NCI-H2227 (cell line): ENCODE measurements around the gene ATF4.

ENCODE experiments used
- DNase-seq: peaks from one replicate; lab custom pipeline; 2025; ENCODE audit not compliant: unreplicated experiment; lab: John Stamatoyannopoulos, UW

Gene ATF4, protein sequence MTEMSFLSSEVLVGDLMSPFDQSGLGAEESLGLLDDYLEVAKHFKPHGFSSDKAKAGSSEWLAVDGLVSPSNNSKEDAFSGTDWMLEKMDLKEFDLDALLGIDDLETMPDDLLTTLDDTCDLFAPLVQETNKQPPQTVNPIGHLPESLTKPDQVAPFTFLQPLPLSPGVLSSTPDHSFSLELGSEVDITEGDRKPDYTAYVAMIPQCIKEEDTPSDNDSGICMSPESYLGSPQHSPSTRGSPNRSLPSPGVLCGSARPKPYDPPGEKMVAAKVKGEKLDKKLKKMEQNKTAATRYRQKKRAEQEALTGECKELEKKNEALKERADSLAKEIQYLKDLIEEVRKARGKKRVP

DNA sequence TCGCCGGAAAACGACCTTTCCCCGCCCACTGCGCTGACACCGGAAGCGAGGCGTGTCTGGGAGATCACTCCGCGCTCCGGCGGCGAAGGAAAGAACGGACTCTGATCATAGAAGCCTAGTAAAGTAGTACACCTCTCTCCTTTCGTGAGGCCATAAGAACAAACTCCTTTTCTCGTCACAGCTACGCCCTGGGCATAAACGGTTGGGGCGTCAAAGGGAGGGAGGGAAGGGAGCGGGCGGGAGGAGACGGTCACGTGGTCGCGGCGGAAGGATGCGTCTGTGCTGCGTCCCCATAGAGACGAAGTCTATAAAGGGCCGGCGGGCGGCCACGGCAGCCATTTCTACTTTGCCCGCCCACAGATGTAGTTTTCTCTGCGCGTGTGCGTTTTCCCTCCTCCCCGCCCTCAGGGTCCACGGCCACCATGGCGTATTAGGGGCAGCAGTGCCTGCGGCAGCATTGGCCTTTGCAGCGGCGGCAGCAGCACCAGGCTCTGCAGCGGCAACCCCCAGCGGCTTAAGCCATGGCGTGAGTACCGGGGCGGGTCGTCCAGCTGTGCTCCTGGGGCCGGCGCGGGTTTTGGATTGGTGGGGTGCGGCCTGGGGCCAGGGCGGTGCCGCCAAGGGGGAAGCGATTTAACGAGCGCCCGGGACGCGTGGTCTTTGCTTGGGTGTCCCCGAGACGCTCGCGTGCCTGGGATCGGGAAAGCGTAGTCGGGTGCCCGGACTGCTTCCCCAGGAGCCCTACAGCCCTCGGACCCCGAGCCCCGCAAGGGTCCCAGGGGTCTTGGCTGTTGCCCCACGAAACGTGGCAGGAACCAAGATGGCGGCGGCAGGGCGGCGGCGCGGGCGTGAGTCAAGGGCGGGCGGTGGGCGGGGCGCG, at the start of gene ATF4:
TSS of gene ATF4 (plus strand) at position 337 of the 880 bp plus-strand sequence. CDS start 884 bp downstream, outside the sequence.
- DNase-seq, result peak; percentile 94

DNA sequence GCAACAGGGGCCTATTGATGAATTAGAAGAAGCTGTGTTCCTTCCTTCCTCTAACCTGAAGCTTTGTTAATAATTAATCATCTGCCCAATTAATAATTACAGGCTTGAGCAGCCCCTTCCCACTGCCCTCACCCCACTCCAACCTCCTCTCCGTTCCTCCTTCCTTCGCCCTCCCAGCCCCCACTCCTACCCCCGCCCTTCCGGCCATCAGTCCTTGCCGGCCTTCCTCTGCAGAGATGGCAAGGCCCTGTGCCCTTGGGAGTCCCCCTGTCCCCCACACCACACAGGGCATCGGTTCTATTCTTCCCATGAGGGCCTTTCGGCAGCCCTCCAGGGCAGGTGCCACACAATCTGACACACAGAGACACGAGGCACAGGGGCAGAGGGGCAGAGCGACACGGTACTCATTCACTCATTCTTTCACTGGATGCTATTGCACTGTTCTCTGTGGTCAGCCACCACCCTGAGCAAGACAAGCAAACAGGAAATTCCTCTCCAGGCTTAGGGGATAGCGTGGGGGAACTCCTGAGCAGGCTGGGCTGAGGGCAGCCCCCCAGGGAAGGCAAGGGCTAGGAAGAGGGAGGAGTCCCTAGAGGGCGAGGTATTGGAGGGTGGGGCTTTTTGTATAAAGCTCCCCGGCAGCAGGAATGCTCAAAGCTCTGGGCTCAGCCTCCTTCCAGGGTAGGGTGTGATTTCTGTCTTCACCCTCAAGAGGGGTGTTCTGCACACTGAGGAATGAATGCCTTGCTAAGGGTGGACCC, 48.8 kb upstream of the ATF4 start:
- no peak for DNase-seq

DNA sequence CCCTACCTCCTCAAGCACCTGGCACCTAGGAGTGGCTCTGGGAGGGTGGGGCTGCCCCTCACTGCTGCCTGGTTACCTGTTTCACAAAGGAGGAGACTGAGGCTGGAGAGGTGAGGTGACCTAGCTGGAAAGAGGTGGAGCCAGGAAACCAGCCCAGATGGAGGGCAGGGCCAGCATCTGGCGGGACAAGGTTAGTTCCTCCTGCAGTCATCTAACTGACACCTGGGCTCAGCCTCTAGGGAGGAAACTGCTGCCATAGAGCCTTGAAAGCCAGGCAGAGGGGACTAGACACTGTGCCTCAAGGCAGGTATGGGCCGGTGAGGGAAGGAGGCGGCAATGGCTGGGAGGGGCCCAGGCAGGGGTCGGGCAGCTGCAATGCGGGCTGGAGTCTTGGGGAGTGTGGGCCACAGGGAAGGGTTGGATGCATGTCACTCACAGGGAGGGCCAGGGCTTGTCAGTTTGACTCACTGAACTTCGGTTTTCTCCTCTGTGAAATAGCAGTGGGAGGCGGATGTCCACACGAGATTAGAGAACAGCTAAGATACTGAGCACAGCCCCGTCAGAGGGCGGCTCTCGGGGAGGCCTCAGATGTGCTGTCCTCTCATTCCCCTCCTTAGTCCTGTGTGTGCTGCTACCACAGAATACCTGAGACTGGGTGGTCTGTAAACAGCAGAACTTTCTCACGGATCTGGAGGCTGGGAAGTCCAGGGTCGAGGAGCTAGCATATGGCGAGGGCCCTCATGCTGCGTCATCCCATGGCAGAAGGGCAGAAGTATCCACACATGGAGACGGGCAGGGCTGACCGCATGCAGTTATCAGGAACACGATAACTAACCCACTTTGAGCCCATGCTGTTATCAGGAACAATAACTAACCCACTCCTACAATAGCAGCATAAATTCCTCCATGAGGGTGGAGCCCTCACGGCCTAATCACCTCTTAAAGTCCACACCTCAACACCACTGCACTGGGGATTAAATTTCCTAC, 47.5 kb upstream of the ATF4 start:
- no peak for DNase-seq

DNA sequence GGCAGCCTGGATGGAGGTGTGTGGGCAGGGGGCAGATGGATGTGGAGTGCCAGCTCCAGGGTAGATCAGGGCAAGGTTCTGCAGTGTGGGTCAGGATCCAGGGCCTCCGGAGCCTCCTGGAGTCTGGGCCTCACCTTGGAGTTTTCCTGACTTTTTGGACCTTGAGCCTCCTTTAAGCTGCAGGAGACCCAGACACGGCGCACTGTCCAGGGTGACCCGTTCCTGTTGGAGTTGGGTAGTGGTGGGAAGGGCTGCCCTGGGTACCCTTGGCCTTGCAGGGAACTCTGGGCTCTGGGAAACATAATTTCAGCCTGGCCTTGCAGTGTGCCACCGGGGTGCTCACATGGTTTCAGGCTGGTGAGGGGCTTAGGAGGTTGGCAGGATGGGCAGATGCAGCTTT, 46.5 kb upstream of the ATF4 start:
- DNase-seq, result no peak

DNA sequence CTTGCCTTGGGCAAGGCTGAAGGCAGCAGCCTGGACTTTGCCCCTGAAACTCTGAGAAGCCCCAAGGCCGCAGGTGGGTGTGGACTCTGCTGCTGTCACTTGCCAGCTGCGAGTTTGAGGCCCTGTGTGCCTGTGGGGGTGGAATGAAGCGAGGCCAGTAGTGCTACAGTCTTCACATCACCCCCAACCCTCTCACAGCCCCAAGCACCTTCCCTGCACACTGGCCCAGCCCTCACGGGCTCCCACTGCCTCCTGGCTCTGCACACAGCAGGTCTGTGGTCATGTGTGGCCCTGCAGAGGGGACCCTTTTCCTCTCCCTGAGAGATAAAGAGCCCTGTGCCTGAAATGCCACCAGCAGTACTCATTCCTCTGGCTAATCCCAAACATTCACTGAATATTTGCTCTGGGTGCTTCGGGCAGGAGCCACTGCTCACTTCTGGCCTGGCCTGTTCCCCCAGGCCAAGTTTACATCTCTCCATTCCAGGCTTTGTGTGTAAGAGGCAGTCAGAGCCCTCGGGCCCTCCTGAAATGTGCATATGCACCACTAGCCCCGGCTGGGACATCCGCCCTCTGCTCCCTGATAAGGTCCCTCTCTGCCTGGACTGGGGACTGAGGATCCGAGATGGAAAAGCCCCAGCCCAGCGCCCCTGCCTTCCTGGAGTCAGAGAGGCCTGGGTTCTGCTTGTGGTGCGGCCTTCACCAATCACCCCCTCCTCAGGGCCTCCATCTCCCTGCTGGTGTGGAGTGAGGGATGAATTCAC, 45.8 kb upstream of the ATF4 start:
- DNase-seq, result no peak

DNA sequence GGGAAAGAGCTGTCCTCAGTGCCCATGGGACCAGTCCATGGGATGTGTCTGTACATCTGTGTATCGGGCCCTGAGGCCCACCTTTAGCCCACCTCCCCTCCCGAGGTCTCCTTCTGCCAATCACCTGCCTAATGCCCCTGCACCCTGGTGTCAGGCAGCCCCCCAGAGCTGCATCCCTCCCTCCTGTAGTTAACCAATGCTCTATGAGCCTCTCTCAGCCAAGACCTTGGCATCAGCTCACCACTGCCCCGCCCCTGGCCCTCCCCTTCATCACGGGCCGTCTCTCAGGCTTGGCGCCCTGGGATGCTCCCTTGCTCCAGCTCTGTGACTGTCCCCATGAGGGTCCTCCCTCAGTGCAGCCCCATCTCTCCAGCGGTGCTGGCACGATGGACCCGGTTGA, 45.0 kb upstream of the ATF4 start:
- no peak for DNase-seq

DNA sequence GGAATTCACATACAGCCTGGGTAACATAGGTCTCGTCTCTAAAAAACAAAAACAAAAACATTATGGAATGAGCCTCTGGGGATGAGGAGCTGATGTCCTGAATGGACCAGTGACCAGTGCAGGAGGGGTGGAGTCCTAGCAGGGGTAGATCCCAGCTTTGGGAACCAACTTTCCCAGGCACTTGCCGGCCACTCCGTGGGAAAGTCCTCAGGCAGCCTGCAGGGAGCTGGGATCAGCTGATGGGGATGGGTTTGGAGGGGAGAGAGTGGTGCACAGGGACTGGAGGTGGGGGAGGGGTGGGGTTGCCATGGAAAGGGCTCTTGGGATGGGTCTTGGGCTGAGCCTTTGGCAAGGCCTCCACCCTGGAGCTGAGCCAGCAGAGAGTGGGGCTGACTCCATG, 44.5 kb upstream of the ATF4 start:
- DNase-seq, result no peak

DNA sequence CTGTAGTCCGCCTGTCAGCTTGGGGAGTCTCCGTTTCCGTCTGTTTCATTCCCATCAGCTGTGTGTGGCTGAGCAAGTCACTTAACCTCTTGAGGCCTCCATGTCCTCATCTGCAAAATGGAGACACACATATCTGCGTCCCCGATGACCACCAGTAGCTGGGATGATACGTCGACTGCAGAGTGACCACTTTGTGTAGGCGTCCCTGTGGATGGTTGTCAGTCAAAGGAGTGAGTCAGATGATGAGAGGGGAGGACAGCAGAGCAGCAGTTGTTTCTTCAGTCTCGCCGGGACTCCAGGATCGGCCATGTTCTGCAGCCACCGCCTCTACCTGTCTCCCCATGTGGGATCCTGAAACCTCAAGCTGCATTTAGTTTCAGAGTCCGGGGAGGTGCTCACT, 43.7 kb upstream of the ATF4 start:
- no peak for DNase-seq

DNA sequence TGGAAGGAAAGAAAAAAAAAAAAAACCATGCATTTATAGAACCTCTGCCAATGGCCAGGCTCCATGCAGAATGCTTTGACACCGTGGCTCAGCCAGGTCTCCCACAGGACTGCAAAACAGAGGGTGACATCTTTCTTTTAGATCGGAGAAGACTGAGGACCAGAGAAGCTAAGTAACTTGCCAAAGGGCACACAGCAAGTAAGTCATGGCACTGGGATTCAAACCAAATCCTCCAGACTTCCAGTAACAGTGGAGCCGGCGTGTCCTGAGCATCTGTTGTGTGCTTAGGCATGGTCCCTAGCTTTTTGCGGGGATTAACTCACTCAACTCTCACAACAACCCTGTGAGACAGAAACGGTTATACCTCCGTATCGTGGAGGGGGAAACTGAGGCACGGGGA, 42.8 kb upstream of the ATF4 start:
- no peak for DNase-seq

DNA sequence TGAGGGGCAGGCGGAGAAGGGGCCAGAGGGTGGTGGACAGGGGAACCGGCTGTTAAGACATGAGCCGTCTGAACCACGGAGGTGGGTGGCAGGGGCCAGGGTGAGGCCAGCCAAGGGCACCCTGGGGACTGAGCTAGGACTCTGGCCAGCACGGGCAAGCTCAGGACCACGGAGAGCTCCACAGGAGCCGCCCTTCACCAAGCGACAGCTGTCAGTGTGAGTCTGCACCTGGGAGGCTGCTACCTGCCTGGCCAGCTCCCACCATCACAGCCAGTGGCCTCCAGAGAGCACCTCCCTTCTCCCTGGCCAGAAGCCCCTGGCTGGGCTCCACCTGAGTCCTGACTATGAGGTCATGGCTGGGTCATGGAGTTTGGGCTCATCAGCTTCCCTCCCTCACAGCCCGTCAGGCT, 41.9 kb upstream of the ATF4 start:
- no peak for DNase-seq

DNA sequence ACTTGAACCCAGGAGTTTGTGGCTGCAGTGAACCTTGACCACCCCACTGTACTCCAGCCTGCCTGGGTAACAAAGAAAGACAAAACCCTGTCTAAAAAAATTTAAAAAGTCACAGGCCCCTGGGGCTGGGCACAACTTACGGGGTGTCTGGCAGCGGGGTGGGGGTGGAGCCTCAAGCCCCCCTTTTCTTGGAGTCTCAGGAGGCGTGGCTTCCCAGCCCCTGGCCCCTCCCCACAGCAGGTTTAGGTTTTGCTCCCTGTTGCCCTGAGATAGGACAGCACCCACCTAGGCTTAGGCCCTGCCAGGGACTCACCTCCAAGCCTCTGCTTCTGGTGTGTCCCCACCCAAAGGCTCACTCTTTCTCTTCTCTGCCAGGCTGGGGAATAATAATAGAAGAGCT, 41.1 kb upstream of the ATF4 start:
- DNase-seq, result no peak

DNA sequence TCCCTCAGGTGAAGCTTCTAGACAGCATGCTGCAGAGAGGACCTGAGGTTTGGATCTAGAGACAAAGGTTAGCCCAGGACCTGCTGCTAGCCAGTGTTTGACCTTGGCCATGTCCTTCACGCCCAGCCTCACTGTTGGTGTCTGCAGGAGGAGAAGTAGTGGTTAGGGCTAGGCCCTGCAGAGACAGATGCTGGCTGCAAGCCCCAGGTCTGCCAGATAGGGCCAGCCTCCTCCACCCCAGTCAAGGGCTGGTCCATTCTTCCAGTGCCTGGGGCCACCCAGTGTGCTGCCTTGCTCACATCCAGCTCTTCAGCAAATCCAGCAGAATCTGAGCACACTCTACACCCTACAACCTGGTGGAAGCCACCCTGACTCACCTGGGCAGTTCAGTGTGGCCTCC, 39.8 kb upstream of the ATF4 start:
- no peak for DNase-seq

DNA sequence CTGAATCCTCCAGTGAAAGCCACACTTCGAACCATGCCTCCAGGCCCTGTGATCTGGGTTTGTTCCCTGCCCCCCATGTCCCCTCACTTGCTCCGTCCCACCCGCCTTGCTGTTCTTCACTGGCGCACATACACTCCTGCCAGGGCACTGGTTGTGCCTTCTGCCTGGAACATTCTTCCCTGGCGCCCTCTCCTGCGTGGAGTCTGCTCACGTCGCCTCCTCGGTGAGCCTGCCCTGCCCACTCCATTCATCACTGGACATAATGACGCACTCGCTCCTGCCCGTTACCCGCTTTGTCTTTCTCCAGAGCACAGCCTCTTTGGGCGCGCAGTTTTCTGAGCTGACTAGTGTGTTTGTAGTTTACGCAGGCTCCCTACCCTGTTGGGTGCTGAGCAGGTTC, 39.3 kb upstream of the ATF4 start:
- DNase-seq, result no peak

DNA sequence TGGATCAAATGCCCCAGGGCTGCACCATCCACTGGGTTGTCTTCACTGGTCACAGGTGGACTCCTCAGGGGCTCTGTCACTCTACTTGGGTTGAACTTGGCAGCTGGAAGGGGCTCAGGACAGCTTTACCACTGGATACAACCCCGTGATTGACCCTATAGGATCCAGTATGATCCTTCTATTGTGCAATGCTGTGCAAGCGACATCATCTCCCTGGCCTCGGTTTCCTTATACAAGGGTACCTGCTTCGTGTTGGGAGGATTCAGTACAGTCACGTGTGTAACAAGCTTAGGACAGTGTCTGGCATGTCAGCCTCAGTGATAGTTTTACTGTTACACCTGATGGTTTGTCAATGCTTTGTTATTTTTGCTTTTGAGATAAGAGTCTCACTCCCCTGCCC, 38.8 kb upstream of the ATF4 start:
- DNase-seq, result no peak

DNA sequence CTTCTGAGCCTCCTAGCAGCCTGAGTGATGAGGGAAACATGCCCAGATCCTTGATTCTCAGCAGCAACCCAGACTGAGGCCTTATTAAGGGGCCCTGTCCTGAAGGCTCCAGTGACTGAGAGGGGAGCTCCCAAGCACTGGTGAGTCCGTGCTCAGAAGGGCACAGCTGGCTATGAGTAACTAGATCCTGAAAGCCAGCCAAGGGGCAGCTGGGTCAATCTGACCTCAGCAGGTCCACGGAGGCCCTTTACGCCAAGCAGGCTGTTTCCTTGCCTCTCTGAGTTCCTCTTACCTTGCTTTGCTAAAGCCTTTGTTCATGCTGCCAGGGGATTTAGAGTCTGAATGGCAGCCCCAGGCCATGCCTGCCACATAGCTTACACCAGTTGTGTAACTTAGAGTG, 37.6 kb upstream of the ATF4 start:
- DNase-seq, result no peak

DNA sequence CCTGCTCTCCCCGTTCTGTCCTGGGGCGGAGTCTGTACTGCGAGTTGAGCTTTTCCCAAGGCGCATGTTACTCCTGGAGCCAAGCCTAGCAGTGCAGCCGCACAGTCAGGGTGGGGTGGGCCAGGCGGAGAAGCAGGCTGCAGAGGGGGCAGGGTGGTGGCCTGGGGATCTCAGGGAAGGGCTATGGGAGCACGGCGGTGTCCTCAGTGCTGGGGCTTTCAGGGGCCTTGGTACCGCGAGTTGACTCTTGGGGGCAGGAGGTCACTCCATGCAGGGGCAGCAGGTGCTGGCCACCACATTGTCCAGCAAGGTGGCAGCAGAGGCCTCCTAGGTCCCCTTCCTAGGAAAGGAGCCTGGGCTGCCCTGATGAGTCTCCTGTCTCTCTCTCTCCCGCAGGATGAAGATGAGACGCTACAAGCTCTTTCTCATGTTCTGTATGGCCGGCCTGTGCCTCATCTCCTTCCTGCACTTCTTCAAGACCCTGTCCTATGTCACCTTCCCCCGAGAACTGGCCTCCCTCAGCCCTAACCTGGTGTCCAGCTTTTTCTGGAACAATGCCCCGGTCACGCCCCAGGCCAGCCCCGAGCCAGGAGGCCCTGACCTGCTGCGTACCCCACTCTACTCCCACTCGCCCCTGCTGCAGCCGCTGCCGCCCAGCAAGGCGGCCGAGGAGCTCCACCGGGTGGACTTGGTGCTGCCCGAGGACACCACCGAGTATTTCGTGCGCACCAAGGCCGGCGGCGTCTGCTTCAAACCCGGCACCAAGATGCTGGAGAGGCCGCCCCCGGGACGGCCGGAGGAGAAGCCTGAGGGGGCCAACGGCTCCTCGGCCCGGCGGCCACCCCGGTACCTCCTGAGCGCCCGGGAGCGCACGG, 33.2 kb upstream of the ATF4 start:
- DNase-seq, result no peak

DNA sequence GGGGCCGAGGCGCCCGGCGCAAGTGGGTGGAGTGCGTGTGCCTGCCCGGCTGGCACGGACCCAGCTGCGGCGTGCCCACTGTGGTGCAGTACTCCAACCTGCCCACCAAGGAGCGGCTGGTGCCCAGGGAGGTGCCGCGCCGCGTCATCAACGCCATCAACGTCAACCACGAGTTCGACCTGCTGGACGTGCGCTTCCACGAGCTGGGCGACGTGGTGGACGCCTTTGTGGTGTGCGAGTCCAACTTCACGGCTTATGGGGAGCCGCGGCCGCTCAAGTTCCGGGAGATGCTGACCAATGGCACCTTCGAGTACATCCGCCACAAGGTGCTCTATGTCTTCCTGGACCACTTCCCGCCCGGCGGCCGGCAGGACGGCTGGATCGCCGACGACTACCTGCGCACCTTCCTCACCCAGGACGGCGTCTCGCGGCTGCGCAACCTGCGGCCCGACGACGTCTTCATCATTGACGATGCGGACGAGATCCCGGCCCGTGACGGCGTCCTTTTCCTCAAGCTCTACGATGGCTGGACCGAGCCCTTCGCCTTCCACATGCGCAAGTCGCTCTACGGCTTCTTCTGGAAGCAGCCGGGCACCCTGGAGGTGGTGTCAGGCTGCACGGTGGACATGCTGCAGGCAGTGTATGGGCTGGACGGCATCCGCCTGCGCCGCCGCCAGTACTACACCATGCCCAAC, 32.4 kb upstream of the ATF4 start:
- DNase-seq, result no peak

DNA sequence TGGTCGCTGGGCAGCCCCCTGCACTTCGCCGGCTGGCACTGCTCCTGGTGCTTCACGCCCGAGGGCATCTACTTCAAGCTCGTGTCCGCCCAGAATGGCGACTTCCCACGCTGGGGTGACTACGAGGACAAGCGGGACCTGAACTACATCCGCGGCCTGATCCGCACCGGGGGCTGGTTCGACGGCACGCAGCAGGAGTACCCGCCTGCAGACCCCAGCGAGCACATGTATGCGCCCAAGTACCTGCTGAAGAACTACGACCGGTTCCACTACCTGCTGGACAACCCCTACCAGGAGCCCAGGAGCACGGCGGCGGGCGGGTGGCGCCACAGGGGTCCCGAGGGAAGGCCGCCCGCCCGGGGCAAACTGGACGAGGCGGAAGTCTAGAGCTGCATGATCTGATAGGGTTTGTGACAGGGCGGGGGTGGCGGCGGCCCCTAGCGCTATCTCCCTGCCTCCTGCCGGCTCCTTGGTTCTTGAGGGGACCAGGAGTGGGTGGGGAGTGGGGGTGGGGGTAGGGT, 31.7 kb upstream of the ATF4 start:
- DNase-seq, result no peak
